NCI-H2196 (cell line): ENCODE data around the gene F8.
A peak's percentile ranks its signal among the peaks of the same experiment; 100 is the strongest.
"Not testable (repeated sequence)": the region's sequence is repeated elsewhere in the genome, so short reads cannot be mapped to it uniquely, and the experiment has no call there.

Source experiments
- DNase-seq: peaks from one replicate; lab custom pipeline; 2025; ENCODE audit not compliant: unreplicated experiment; lab: John Stamatoyannopoulos, UW

The F8 gene

GRCh38 chrX:154817048-154817618 lies 205.4 kb downstream of the F8 start:
- DNase-seq: not testable (repeated sequence)

- not testable (repeated sequence) for DNase-seq
Observed at GRCh38 chrX:154816326-154816898, 206.1 kb downstream of the F8 start.

DNA sequence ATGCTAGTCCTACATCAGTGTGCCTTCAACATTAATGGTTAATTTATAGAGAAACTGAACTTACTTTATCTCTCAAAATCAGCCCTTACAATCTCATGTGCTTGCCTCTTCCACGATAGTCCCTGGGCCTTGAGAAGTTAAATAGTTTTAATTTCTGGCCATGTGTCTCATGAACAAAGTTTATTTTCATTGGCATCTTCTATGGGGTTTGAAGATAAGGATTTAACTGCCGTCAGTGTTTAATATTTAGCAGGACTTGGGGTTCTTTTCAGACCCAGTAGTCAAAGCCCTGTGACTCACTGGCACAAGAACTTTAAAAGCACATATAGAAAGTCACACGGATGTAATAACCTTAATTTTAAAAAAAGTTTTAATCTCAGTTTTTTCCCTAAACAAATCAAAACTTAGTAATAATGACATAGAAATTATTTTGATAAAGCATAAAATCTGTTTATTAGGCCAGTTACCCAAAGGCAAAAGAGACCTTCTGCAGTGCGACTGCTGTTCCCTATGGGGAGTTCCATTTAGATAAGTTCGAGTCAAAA lies 207.2 kb downstream of the F8 start:
- no peak for DNase-seq

DNA sequence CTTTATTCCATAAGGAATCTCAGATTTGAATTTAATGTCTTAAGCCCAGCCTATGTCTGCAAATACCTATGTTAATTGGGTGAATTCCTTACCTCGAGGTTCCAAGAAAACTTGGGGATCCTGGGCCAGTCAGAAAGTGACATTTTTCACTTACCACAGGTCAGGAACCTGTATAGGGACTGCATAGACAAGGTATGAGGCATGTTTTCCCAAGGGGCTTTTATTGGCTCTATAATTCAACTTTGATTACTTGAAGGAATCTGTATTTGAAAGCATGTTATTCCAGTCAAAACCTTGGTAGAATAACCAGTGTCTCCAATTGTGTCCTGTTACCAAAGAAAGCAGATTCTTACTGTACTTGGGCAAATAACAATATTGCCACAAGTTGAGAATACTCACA lies 208.7 kb downstream of the F8 start:
- DNase-seq: no peak

DNA sequence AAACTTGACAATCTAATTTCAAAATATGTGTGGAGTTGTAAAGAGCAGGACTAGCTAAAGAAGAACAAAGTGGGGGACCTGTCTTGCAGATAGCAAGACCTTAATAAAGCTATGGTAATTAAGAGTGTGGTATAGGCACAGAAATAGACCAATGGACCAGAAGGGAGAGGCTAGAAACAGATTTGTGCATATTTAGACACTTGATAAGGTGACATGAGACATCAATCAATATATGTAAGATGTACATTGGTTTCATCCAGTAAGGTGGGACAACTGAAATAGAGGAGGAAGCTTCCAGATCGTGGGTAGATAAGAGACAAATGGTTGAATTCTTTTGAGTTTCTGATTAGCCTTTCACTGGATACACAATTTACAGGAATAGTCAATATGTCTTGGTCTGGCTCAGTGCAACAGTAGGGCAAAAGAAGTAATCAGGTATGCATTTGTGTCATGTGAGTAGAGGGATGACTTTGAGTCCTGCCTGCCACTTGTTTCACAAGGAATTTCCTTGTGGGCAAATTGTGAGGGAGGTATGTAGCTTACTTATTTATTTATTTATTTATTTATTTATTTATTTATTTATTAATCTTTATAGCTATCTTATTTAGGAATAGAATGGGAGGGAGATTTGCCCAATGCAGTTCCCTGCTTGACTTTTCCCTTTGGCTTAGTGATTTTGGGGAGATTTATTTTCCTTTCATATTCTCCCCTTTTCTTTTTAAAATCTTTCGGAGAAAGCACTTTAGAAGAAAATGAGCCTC lies 210.0 kb downstream of the F8 start:
- no peak for DNase-seq

GRCh38 chrX:154809939-154810665 lies 212.4 kb downstream of the F8 start:
- no peak for DNase-seq

DNA sequence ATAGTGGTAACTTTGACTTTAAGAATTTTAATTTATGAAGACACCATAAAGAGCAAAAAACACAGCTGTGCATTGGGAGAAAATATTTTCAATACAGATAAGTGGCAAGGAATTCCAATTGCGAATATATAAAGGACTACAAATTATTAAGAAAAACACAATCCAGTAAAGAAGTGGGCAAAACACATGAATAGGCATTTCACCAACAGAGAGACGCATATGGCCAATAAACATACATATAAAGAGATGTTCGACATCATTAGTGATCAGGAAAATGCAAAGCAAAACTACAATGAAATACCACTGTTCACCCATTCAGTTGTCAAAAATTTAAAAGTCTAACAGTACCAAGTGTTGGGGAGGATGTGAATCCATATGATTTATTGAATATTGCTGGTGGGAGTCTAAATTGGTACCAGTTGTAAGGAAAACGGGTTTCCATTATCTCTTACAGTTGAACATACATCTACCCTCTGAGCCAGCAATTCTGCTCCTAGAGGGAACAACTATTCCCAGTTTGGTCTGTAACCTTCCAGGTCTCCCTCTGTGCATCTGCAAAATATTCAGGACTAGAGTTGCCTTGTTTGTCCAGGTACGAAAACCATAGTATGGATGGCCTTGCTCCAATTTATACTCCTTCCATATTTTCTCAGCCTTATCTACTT lies 215.6 kb downstream of the F8 start:
- no peak for DNase-seq

DNA sequence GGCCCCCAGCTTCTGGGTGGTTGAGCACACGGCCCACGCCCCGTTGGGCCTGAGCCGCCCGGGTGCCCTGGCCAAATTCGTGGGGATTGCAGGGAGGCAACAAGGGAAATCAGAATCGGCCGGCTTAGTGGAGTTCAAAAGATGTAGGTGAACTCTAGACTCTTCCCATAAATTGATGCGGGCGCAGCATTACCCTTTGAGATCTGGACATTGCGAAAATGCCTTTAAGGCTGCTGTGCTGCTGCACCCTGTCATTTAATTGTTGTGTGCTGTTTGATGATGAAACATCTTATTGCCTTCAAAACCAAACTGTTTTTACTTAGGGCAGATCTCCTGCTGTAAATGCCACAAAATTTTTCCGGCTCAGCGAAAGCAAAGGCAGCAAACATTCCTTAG lies 216.8 kb downstream of the F8 start:
- DNase-seq: no peak

- peak; percentile 49 for DNase-seq
Observed at GRCh38 chrX:154804957-154805695, 217.4 kb downstream of the F8 start, which contains the start of gene MPP1. TSS of gene MPP1 (minus strand) at chrX:154805485. CDS start at chrX:154805373, 112 bp downstream.

DNA sequence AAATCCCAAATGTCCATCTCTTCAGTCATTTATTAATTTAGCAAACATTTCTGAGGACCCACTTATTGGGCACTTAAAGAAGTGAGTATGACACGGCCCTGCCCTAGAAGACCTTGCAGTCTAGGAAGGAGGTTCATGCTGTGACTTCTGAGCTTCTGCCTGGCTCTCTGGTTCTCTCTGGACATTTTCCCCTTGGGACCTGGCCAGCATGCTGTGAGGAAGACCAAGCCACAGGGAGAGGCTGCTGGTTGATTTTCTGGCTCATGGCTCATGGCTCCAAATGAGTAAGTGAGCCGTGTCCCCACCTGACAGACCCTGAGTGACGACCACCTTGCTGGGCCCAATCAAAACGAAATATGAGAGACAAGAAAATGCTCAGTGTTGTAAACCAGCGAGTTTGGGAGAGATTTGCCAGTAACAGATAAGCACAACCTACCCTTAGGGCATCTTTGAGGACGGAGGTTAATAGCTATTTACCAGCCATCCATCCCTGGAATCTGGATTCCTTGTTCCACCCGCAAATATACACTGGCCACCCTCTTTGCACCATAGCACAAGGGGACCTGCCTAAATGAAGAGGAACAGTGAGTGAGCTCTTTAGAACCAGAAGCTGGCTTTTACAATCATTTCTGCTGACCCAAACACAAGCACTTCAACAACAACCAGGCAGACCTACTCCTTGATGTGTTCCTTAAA lies 218.1 kb downstream of the F8 start:
- no peak for DNase-seq

- DNase-seq: no peak
Observed at GRCh38 chrX:154802947-154803346, 219.6 kb downstream of the F8 start.

GRCh38 chrX:154800478-154801210 lies 221.9 kb downstream of the F8 start:
- DNase-seq: no peak

GRCh38 chrX:154799556-154800348 lies 222.8 kb downstream of the F8 start:
- peak; percentile 84 for DNase-seq

GRCh38 chrX:154797006-154797405 lies 225.5 kb downstream of the F8 start:
- DNase-seq: no peak

GRCh38 chrX:154795016-154795415 lies 227.5 kb downstream of the F8 start:
- DNase-seq: no peak

GRCh38 chrX:154793084-154793795 lies 229.3 kb downstream of the F8 start:
- no peak for DNase-seq

DNA sequence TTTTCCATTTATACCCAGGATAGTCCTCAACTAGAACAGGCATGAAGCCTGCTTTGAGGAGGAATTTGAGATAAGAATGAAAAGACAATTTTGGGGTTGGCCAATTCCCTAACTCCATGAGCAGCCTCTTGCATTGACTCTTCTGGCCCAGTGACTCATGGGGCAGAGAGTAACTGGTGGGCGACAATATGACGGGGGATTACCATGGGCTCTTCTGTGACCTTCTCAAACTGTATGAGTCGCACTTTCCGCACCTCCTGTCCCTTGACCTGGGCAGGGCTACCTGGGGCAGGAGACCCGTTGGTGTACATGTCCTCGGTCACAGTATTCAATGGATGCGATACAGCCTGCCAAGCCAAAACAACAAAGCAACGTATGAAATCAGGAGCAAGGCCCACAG lies 230.6 kb downstream of the F8 start:
- DNase-seq: no peak

DNA sequence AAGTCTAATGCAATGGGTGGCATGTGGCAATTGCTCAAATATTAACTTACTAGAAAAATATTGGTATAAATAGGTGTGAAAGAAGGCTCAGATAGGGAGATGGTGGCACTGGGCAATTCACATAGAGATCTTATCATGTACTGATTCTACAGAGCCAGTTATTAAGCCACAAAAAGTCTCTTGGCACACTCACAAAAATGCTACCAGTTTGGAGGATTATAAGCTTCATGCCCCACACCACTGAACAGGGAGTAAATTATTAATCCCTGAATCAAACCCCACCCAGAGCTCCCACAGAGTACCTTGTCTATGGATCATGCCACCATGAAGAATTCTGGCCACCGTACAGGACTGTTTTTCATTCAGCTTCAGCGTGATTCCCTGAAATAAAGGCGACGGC lies 231.1 kb downstream of the F8 start:
- DNase-seq: no peak
